Skin epidermis (tissue), 12 donors: Measurements from ENCODE around the gene KRT79.

Experiments used
- H3K27ac ChIP-seq, 21 experiments: fragments of 200-600 bp; sonication (generic) in 11 of 21; one replicate each; pipeline ENCODE4 v1.5.0; 2020; ENCODE audit warnings: mild to moderate bottlenecking in 3 of 21, inconsistent platforms in 2 of 21, moderate library complexity in 2 of 21
- H3K4me3 ChIP-seq, 7 experiments: fragments of 200-600 bp; sonication (generic) in 2 of 7; one replicate each; pipeline ENCODE4 v1.5.0; 2020; ENCODE audit warnings: inconsistent platforms in 2 of 7, mild to moderate bottlenecking in 2 of 7, moderate library complexity in 1 of 7

Gene KRT79

DNA sequence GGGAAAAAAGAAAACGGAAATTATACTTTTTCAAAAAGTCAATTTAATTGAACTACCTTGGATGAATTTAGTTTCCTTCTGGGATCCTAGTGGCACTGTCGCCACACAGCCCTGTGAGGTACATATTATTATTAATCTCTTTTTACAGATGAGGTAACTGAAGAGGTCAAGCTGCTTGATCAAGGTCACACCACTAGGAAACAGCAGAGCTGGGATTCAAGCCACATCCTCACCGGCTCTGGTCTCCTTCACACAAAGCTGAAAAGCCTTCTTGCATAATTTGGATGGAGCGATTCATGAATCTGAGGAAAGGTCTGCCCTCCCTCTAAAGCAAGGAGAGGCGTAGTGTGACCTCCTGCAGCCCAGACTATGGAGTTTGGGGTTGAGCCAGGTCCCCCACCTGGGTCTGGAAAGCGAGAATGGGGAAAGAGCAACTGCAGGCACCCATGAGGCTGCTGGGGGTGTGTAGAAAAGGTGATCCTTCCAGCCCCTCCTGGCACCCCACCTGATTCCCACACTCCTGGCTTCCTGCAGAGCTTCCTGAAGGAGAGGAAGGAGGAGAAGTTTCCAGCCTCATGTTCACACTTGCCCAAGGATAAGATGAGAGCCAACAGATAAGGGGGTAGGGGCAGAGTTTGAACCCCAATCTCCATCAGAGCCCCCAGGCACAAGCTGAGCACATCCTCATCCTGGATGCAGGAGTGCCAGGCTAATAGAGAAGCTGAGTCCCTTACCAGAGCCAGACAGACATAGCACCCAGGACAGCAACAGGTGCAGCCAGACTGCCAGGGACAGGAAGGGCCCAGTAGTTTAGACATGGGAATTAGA, 3.9 kb upstream of the KRT79 start:
- peak overlapping the region in 5 of 21 experiments; percentile 1 to 37 (median 7) for H3K27ac ChIP-seq
- no peak overlapping the region for H3K4me3 ChIP-seq

DNA sequence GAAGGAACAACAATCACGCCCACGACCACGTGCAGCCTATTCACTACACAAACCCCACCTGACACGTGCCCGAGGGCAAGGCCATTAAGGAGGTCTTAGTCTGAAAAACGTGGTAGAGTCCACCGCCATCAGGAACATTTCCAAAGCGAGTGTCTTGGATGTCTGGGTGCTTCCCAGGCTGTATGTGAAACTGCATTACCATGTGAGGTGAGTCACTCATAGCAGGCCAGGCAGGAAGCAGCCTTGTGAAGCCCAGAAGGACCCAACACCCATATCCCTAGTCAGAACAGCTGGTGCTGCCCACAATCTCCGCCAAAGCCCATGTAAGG, 3.3 kb upstream of the KRT79 start:
- Histone ChIP-seq H3K4me3 (no peak overlapping the region), H3K27ac (peak overlapping the region in 6 of 21 experiments; percentile 4 to 73 (median 40))

DNA sequence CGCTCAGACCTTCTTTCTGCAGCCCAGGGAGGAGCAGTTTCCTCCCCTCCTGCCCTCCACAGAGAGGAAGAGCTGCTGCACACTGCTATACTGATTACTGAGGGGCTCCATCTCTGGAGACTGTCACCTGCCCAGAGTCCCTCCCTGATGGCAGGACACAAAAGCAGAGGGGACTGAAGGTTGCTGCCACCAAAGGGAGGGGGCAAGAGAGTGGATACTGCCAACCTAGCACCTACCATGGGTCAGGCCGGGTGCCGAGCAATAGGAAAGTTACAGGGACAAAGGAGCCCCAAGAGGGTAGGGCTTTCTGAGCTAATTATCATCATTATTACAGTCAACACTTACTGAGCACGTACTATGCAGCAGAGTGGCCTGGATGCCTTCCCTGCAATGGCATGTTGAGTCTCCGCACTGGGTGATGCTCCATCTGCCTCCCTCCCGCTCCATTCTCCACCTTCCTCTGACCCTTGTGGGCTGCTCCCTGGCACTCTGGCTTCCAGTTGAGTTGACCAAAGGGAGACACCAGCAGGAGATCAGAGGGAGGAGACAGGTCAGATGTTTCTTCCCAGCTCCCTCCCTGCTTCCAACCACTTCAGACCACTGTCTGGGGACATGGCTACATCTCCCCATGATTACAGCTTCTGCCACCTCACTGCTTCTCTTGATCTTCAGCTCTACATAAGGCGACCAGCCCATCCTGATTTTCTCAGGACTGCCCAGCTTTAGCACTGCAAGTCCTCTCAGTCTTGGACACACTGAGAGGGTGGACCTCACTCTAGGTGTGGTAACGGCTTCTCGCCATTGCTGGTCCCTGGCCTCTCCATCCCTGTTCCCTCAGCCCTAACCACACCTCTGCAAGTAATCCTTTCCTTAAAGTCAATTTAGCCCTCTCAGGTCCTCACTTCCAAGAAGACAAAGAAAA, 2.6 kb upstream of the KRT79 start:
- H3K27ac ChIP-seq, result peak overlapping the region in 9 of 21 experiments; percentile 4 to 73 (median 35)

DNA sequence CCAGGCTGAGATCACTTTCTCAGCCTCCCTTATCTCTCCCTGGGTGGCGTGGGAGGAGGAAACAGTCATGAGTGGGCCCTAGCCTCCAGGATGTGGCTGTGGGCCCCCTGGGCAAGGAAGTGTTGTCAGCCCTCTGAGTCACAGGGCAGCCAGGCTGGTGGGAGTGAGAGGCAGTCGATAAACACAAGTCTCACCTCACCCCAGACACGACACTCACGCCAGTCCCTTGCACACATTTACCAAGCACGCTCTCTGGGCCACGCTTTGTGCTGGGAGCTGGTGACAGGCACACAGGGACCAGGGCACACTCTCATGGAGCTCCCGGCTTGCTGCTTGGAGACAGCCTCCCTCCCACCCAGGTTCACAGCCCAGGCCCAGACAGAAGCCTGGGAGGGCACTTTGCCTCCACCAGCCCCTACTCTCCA, 1.9 kb upstream of the KRT79 start:
- Histone ChIP-seq H3K4me3 (no peak overlapping the region), H3K27ac (peak overlapping the region in 7 of 21 experiments; percentile 4 to 73 (median 35))

More for the DNA sequence above, 2.6 kb upstream of the KRT79 start:
- no peak overlapping the region for H3K4me3 ChIP-seq

DNA sequence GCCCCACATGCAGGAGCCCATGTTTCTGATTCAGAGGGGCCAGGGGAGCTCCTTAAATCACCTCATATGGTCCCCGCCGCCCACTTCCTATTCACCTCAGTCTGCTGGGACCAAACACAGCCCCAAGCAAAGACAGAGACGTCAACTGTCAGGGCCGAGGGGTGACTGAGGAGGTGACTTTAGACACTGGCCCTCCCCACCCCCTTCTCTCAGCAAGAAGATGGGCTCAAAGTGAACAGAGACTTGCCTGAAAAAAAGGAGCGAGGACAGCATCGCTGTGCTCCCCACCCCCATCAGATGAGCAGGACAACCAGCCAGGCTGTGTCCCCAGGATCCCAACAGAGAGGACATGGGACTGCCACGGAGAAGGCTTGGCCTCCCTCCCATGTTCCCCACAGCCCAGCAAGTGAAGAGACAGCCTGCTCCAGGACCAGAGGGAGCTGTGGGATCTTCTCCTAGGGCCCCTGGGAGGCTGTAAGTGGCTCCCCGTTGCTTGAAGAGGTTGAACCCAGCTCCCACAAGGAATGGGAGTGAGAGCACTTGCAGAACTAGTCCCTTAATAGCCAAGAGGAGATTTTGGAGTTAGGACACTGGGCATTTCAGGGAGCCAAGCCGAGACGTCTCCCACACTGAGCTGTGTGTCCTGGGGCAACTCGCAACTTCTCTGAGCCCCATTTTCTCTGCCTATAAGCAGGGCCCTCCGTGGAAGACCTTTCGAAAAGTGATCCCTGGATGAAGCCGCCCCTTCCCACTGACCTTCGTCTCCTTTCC, 1.3 kb upstream of the KRT79 start:
- Histone ChIP-seq H3K4me3 (no peak overlapping the region), H3K27ac (peak overlapping the region in 5 of 21 experiments; percentile 4 to 73 (median 33))

DNA sequence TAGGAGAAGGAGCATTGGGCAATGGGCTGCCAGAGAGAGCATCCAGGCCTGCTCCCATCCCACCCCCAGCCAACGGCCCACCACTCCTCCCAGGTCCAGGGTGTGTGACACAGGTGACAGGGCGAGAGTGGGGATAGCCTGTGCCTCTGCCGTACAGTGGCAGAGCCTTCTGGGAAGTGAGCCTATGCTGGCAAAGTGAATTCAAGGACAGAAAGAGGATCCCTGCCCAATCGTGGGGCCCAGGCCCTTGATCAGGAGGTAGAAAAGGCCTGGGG, 553 bp upstream of the KRT79 start:
- H3K4me3 ChIP-seq, result no peak overlapping the region

DNA sequence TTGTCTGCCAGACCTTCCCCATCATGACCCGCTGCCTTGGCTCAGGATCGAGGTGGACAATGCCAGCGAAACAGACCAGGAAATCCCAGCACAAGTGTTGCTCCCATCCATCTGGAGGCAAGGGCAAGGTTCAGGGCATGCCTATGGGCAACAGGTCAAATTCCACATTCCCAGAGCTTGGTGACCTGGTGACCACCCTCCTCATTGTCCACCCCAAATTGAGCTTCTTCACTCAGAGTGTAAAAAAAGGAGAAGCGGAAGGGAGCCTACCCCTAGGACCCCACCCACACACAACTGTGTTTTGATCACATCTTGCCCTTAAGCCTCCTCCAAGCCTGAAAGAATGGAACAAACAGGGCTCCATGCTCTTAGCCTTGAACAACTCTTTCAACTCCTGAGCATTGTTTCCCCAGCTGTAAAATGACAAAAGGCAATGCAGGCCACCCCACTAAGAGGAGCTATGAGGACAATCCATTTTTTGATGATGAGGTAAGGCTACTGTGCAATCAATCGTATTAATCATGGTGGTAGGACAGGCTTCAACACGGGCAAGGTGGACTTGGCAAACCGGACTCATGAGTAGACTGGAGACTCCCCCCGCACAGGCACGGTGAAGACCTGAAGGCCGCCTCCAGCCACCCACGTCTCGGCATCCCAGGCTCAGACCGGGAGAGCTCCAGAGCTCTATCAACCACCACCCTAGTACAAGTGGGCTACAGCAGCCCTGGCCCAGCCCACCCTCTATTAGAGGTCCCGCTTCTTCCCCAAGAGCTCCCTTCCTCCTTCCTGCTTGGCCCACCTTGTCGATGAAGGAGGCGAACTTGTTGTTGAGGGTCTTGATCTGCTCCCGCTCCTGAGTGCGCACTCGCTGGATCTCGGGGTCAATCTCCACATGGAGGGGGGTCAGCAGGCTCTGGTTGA, 866 bp downstream of the KRT79 start:
- H3K4me3 ChIP-seq, result peak overlapping the region in 1 of 7 experiments; percentile 13
- peak overlapping the region in 6 of 21 experiments; percentile 4 to 42 (median 13) for H3K27ac ChIP-seq

More for the DNA sequence above, 553 bp upstream of the KRT79 start:
- peak overlapping the region in 6 of 21 experiments; percentile 16 to 43 (median 28) for H3K27ac ChIP-seq

DNA sequence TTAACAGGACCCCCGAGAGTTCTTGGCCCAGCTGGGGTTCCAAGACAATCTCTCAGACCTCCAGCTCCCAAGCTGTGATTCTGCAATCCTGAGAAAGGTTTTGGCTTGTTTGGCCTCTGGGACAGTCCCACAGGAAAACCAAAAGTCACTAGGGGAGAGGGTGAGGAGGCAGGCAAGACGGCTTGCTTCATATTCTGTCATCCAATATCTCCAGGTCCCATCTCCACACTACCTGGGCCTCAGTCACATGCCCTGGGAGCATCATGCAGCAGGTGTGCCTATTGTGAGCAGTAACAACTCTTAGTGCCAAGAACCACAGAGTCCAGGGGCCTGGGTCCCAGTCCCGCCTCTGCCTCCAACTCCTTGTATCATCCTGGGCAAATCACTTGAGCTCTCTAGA, 1.7 kb downstream of the KRT79 start:
- H3K27ac ChIP-seq, result no peak overlapping the region
- H3K4me3 ChIP-seq, result peak overlapping the region in 1 of 7 experiments; percentile 13

DNA sequence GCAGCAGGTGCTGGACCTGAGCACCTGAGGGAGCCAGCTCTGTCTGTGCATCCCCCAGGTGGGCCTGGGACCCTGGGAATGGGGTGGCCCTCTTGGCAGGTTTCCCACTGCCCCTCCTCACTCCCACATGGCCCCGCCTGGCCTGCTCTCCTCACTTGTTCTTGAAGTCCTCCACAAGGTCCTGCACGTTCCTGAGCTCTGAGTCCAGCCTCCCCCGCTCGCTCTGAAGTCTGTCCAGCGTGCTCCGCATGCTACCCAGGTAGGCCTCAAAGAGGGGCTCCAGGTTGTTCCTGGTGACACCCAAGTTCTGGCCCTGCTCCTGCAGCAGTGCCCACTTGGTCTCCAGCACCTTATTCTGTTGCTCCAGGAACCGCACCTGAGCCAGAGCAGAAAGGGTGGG, 2.9 kb downstream of the KRT79 start:
- Histone ChIP-seq H3K4me3 (no peak overlapping the region), H3K27ac (no peak overlapping the region)

DNA sequence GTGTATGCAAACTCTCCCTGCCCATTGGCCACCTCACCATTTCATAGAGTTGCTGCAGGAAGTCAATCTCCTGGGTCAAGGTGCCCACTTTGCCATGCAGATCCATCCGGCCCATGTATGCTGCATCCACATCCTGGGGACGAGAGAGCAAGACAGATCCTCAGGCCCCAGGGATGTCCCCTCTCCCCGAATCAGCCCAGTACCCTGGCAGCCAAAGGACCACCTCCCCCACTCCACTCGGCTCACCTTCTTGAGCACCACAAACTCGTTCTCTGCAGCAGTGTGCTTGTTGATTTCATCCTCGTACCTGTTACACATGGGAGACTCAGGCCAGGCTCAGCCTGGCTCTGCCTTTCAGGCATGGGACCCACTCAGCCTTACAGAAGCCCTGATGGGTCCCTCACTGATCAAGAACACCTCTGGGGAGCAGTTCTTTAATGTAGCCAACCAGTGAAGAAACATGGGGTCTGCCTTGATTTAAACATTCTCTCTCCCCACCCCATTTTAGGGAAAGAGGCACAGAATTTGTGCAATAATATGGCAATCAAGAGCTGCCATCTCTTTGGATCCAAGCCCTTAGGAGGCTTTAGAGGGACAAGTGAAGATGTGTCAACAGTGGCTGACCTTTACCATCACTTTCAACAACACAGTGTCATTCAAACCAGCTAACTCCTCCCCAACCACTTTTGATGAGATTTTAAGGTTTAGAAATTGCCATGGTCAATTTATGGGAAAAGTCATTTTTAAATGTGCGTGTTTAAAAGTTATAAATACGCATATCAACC, 3.9 kb downstream of the KRT79 start:
- Histone ChIP-seq H3K27ac (no peak overlapping the region), H3K4me3 (no peak overlapping the region)

DNA sequence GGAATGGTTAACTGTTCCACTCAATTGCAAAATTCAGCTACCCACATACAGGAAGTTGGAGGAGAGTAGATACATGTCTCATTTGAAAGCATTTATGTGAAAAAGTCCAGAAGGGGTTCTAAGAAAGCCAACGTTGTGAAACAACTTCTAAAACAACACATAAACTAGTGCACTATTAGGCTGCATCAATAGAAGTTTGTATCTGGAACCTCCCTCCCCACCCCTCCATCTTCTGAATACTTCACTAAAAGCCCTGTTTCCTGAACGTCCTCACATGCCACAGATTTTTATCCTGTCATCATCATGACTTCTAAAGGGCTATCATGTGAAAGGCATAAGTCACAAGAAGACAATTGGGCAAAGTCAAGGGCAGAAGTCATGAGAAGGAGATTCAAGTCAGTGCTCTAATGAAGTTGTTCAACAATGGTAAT, 5.5 kb downstream of the KRT79 start:
- Histone ChIP-seq H3K27ac (no peak overlapping the region), H3K4me3 (no peak overlapping the region)

DNA sequence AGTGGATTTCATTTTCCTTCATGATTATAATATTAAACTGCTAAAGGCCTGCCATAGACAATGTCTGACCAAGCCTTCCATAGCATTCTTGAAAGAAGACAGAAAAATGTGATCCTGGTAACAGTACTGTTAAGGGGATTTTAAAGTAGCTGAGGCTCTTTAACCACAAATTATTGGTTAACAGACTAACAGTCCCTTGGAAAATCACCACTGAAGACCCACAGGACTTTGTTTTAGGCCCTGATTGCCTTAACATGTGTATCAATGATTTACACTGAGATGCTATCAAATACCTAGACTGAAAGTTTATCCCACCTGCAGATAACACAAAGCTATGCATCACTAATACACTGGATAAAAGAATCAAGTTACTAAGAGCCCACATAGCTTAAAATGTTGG, 6.0 kb downstream of the KRT79 start:
- Histone ChIP-seq H3K4me3 (no peak overlapping the region), H3K27ac (no peak overlapping the region)

DNA sequence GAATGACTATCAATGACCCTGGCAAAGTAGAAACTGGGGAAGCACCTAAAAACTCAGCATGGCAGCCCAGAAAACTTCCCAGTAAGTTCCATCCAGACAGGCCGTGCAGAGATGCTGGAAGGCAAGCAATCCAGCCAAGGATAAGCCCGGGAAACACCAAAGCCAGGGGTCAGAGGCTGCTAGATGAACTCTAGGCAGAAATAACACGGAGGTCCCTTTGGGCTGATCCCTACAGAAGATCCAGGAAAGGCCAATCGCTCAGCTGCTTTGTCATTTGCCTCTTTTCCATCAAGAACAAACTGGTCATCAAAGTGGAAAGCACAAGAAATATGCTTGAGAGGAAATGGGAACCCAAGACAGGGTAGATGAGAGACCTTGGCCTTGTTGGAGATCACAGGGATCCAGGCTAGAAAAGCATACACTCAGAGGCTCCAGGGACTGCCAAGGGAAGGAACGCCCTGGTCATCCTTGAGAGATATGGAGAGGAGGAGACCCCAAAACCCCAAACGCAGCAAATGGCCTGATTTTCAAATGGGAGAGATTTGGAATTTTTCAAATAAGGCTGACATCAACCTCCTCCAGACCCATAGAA, 6.5 kb downstream of the KRT79 start:
- Histone ChIP-seq H3K27ac (no peak overlapping the region), H3K4me3 (no peak overlapping the region)

DNA sequence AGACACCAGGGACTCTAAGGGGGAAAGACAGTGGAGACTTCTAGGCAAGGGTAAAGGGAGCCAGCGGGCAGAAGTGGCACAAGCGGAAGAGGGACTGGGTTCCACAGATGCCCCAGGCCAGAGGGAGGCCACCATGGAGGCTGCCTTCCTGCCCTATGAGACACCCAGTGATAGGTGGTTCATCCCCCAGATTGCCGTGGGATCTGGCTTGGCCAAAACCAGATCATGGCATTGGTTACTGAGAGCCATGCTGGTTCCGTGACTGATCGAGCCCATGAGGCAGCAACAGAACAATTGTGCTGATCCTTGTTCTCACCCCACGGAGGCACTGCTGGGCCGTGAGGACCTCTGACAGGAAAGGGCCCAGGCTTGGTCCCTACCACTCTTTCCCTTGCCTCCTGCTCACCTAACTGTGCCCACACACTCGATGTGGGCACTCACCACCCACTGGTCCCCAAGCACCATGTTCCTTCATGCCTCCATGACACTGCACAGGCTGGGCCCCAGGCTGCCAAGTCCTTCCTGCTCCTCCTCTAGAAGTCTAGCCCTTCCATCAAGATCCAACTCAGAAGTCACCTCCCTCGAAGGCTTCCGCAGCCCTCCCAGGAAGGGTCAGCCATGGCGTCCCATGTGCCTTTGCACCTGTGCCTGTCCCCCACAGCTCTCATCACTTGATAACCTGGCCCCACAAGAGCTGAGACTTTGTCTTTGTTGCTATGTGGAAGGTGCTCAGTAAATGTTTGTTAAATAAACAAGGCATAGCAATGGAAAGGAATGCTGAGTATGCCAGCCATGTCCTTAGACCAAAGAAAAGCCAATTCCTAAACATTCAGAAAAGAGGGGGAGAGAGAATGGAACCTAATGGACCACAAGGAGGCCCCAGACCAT, 7.3 kb downstream of the KRT79 start:
- Histone ChIP-seq H3K27ac (no peak overlapping the region), H3K4me3 (no peak overlapping the region)

DNA sequence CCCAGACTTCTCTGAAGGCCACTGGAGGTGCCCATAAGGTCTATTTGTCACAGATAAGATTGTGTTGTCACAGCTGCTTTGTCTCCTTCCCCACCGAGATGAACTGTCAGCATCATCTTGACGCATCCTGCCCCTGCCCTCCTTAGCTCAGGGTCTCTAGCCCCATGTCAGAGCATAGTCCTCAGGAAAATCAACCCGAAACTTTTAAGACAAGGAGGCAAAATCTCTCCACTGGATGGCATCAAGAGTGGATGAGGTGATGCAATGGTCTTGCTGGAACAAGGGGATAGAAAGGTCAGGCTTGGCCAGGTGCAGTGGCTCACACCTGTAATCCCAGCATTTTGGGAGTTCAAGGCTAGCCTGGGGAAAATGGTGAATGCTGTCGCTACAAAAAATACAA, 8.2 kb downstream of the KRT79 start:
- Histone ChIP-seq H3K27ac (no peak overlapping the region), H3K4me3 (no peak overlapping the region)

DNA sequence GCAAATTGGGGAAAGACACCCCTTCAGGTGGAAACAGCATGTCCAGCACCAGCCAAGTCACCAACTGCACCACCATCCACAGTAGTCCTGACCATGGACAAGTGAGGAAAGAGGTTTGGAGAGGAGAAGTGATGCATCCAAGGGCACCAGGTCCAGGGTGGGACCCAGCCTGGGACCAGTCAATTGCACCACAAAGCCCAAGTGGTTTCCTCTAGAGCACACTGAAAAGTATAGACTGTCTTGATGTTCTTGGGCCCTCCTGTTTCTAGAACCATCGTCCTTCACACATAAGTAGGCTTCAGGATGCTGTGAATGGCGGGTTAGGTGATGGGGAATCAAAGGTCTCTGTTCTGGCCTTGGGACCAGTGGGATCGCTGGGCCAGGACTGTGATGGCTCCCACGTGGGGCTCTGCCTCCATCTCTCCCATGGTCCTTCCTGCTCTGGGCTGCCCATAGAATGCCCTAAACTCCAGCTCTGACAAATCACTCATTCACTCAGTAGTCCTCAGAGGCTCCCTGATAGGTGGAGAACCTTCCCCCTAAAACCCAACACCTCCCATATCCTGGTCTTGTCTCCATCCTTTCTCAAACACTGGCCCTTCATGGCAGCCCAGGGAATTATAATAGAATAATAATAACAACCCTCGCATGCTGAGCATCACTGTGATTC, 9.2 kb downstream of the KRT79 start:
- no peak overlapping the region for H3K27ac ChIP-seq
- H3K4me3 ChIP-seq, result no peak overlapping the region
